ENCODE measurements around the gene DDX31.

Gene DDX31

GRCh38 chr9:132545578-132545977 is 124.2 kb downstream of the DDX31 start:
- DNase-seq (ENCODE audit: insufficient read length, low spot score), result no peak
- TF ChIP-seq, protein P1, sequence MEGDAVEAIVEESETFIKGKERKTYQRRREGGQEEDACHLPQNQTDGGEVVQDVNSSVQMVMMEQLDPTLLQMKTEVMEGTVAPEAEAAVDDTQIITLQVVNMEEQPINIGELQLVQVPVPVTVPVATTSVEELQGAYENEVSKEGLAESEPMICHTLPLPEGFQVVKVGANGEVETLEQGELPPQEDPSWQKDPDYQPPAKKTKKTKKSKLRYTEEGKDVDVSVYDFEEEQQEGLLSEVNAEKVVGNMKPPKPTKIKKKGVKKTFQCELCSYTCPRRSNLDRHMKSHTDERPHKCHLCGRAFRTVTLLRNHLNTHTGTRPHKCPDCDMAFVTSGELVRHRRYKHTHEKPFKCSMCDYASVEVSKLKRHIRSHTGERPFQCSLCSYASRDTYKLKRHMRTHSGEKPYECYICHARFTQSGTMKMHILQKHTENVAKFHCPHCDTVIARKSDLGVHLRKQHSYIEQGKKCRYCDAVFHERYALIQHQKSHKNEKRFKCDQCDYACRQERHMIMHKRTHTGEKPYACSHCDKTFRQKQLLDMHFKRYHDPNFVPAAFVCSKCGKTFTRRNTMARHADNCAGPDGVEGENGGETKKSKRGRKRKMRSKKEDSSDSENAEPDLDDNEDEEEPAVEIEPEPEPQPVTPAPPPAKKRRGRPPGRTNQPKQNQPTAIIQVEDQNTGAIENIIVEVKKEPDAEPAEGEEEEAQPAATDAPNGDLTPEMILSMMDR (IDR thresholded peaks at IDR 0.05; ENCODE audit: insufficient read depth, missing control alignments), result no peak
- FAIRE-seq, result no peak

DNA sequence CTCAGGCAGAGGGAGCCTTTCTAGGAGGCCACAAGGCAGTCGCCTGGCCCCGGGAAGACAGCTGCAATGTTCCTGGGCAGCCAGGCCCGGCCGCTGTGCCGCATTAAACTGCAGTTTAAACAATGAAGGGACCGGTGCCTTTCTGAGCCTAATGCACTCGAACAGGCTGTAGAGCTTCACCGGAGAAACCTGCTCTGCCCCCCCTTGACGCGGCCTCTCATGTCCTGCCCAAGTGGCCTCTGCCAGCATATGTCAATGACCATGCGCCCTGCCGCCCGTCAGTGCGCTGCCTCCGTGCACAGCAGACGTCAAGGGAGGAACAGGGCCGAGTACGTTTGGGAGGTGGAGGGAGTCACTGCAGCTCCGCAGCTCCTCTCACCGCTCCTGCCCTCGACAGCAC is 125.8 kb downstream of the DDX31 start:
- FAIRE-seq (no peak), DNase-seq (ENCODE audit: insufficient read length, low spot score) (no peak)
- TF ChIP-seq, protein P1 (IDR thresholded peaks at IDR 0.05; ENCODE audit: insufficient read depth, missing control alignments), result no peak

DNA sequence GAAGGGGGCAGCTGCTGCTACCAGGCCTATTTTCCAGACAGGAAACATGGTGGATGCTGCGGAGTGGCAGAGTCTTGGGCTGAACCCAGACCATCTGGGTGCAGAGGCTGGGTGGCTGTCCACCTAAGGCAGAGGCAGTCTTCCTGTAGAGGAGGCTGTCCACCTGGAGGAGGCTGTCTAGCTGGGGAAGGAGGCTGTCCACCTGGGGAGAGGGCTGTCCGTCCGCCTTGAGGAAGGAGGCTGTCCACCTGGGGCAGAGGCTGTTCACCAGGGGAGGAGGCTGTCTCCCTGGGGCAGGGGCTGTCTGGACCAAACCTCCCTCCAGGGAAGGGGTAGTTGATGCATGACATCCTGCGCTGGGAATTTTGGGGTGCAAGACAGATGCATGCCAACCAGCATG is 126.5 kb downstream of the DDX31 start:
- TF ChIP-seq, protein P1 (IDR thresholded peaks at IDR 0.05; ENCODE audit: insufficient read depth, missing control alignments), result no peak
- no peak for FAIRE-seq
- no peak for DNase-seq (ENCODE audit: insufficient read length, low spot score)

Measured in D721Med (cell line).